Fibroblast of skin of scalp (primary cell): ENCODE results near the gene ANKS4B.

Experiments
- DNase-seq: peaks from one replicate; pipeline ENCODE4 v3.0.0-alpha.2; 2013

ANKS4B gene

DNA sequence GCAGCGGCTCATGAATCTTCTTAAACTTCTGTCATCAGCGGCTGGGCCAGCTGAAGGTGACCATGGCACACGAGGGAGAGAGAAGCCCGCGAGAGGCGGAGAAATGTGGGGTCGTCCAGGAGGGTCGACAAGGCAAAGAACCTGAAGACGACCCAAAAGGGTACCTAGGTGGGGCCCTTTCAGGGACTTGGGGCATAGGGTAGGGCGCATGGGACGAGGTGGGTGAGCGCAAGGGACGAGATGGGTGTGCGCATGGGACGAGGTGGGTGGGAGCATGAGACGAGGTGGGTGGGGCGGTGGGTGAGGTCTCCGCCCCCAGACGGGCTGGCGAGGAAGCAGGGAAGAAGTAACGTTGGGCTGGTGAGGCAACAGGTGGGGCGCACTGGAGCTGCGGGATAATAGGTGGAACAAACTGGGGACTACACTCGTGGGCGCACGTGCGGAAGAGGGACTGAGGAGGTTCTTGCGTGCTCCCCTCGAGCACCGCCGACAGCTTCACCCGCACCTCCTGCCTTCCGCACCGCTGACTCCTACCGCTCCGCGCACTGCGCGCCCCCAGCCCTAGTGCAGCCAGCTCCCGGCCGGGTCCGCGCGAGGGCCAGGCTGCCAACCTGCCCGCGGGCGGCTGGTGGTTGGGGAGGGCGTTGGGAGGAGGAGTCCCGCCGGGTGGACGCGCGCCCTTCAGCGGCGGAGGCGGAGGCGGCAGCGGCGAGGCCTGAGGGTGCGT lies 67.8 kb downstream of the ANKS4B start:
- DNase-seq = peak; percentile 65

DNA sequence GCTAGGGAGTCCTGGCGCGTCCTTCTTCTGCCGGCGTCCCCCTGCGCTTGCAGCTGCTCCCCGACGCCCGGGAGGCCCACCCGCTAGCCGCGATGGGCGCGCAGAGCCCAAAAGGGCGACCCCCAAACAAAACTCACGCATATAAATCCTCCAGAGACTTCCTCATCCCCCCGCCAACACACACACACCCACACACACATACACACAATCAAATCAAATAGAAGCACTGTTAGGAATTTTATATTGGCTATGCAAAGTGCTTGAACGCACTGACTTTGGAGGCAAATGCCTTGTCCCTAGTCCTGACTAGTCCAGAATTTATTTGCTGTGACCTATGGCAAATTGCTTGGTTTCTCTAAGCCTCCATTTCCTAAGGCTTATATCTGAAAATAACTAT lies 68.4 kb downstream of the ANKS4B start:
- no peak for DNase-seq

DNA sequence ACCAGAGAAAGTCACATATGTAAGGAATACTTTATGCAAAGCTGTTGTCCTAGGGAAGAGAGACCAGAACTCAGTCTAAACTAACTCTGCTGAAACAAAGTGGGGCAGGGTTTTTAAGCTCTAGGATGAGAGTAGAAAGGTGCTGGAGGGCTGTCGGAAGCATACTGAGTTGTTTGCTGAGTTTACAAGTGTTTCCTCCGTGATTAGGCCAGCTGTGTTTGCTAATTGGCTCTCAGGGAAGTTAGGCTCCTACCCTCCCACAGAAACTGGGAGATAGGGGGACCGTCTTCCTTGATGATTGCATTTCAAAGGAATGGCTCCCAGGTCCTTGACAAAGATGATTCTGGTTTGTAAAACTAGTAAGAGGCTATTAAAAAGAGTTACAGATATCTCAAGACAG lies 69.0 kb downstream of the ANKS4B start:
- DNase-seq = no peak

DNA sequence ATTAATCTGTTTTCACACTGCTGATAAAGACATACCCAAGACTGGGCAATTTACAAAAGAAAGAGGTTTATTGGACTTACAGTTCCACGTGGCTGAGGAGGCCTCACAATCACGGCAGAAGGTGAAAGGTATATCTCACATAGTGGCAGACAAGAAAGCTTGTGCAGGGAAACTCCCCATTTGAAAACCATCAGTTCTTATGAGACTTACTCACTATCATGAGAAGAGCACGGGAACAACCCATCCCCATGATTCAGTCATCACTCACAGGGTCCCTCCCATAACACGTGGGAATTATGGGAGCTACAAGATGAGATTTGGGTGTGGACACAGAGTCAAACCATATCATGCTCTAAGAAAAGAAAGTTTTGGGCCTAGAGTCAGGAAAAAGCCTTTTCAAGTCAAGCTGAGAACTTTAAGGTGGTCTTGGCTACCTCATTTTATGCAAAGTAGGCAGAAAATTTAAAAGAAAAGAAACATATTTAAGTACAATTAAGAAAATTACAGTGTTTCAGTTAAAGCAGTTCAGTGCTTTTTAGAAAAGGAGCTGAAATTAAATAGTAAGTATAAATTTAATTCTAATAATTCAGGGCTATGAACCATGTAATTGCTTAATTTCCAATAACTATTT lies 69.5 kb downstream of the ANKS4B start:
- DNase-seq = peak; percentile 73
